ENCODE results near the gene VCL. TPM values are rescaled to one million over a fixed set of nuclear protein-coding genes. Genes with fewer than 3 reads are reported as not detected.
"Not testable (repeated sequence)": the region's sequence is repeated elsewhere in the genome, so short reads cannot be mapped to it uniquely, and the experiment has no call there.

Gene VCL
- total and polyA plus RNA-seq, 2 of the 8 experiments (the other 6 are each of a cell fraction or from before 2014, with no cell fraction given): 119 to 377 TPM

DNA sequence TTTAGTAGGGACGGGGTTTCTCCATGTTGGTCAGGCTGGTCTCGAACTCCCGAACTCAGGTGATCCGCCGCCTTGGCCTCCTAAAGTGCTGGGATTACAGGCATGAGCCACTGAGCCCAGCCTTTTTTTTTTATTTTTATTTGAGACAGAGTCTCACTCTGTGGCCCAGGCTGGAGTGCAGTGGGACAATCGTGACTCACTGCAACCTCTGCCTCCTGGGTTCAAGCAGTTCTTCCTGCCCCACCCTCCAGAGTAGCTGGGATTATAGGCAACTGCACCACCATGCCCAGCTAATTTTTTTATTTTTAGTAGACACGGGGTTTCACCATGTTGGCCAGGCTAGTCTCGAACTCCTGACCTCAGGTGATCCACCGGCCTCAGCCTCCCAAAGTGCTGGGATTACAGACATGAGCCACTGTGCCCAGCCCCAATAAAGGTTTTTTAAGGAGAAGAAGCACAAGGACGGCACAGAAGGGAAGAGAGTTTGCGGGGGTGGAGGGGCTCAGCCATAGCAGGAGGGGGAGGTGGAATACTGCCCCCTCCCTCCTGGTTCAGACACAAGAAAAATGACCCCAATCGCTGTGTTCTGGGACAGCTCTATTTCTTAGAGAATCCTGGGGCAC, 32.5 kb upstream of the VCL start:
- WGBS, 2 experiments (ENCODE audit: extremely low coverage in 1 of 2, insufficient coverage in 1 of 2, insufficient read length in 1 of 2, insufficient replicate concordance in 2 of 2, low coverage in 1 of 2, low lambda C conversion rate in 2 of 2, missing lambda C conversion rate in 1 of 2): 65% methylated on average over 12 of the region's 12 CpGs; no CpG with 5 or more reads in 1 of the 2 experiments

More for the DNA sequence above, 32.5 kb upstream of the VCL start:
- H2AFZ ChIP-seq (ENCODE audit: low read length); H3K79me2 ChIP-seq (ENCODE audit: control insufficient read depth in 1 of 2, insufficient read depth in 2 of 2, low read length in 2 of 2); H2BK15ac ChIP-seq (ENCODE audit: low read length); H3K27me3 ChIP-seq (replicated peaks in 1 of 4; ENCODE audit: control insufficient read depth in 3 of 4, extremely low read depth in 1 of 4, insufficient read depth in 3 of 4, low read length in 3 of 4); H3K23ac ChIP-seq (ENCODE audit: insufficient read length); H3K79me1 ChIP-seq (ENCODE audit: low read depth, low read length); FAIRE-seq; H3K14ac ChIP-seq (ENCODE audit: insufficient read length); H3K23me2 ChIP-seq (ENCODE audit: low read depth, low read length); H3K36me3 ChIP-seq (ENCODE audit: control insufficient read depth in 2 of 4, insufficient read depth in 4 of 4, low read length in 3 of 4); DNase-seq (ENCODE audit: low read depth in 1 of 2, low spot score in 2 of 2); H3K9me3 ChIP-seq (ENCODE audit: insufficient read depth in 2 of 2, low read depth in 1 of 2, low read length in 1 of 2); H4K20me1 ChIP-seq (replicated peaks in 1 of 2; ENCODE audit: control insufficient read depth in 1 of 2, insufficient read depth in 2 of 2, low read length in 2 of 2): not testable (repeated sequence)
- peak overlapping the region; percentile 95 for H3K4ac ChIP-seq (replicated peaks; ENCODE audit: insufficient read length, low read depth, low read length)
- H2BK20ac ChIP-seq (ENCODE audit: low read length): peak overlapping the region; percentile 96
- H3K18ac ChIP-seq (ENCODE audit: extremely low read depth, low read length): peak overlapping the region; percentile 95
- peak overlapping the region; percentile 100 for H2BK5ac ChIP-seq (ENCODE audit: low read depth, low read length)
- peak overlapping the region; percentile 89 for H4K5ac ChIP-seq (ENCODE audit: insufficient read length, low read depth, low read length)
- H4K8ac ChIP-seq (ENCODE audit: extremely low read depth, insufficient read depth, low read length): peak overlapping the region; percentile 81
- H3K4me3 ChIP-seq (ENCODE audit: extremely low read depth in 1 of 4, insufficient read depth in 2 of 4, low read depth in 3 of 4, low read length in 4 of 4): peak overlapping the region in 1 of 4 experiments; percentile 36; a peak in 1 of 8 replicates
- peak overlapping the region in 3 of 4 experiments; percentile 84 to 91 (median 87); a peak in 6 of 7 replicates for H3K9ac ChIP-seq (replicated peaks in 1 of 4; ENCODE audit: extremely low read depth in 1 of 4, low read depth in 3 of 4, low read length in 3 of 4)
- peak overlapping the region; percentile 99 for H2BK12ac ChIP-seq (ENCODE audit: low read depth, low read length)
- peak; percentile 51; the same call in 1 of the 2 replicates for TF ChIP-seq EGR1 (IDR thresholded peaks at IDR 0.05; ENCODE audit: borderline replicate concordance, low read depth, low read length)
- peak in 1 of 2 experiments; percentile 43; a peak in 1 of 3 replicates for TF ChIP-seq POLR2A (IDR thresholded peaks at IDR 0.05; ENCODE audit: control extremely low read depth in 1 of 2, low read depth in 2 of 2, low read length in 2 of 2)
- H4K91ac ChIP-seq (replicated peaks; ENCODE audit: insufficient read length, low read length): peak overlapping the region; percentile 93
- peak overlapping the region; percentile 73 for H3K56ac ChIP-seq (replicated peaks; ENCODE audit: insufficient read length, low read depth, low read length)
- POLR2A ChIA-PET (ENCODE audit: partially characterized antibody): interaction anchor here (0.6 to 8.5 kb wide), 37 partner anchors 8 to 185 kb away, joined by 3 to 261 read pairs (median 8); partner anchors contain the start of genes ADK, AP3M1, PLAU and VCL
- H3K4me2 ChIP-seq (ENCODE audit: insufficient read depth in 1 of 2, low read depth in 2 of 2, low read length in 2 of 2): peak overlapping the region; percentile 65 to 75
- CTCF ChIA-PET (ENCODE audit: partially characterized antibody): interaction anchor here (1.1 to 3.4 kb wide), 6 partner anchors 9 to 79 kb away, joined by 3 to 16 read pairs (median 5); no protein-coding TSS in a partner anchor
- peaks cover 18 to 36% (median 31%) of the 10 kb centered on the region in 4 experiments for H3K4me1 ChIP-seq (replicated peaks in 1 of 4; ENCODE audit: control insufficient read depth in 3 of 4, insufficient read depth in 4 of 4, low read length in 3 of 4)
- H2BK120ac ChIP-seq (replicated peaks; ENCODE audit: low read depth, low read length): peak overlapping the region; percentile 99
- H3K27ac ChIP-seq (ENCODE audit: low read depth, low read length): peak overlapping the region; percentile 98
- H2AK5ac ChIP-seq (ENCODE audit: low read depth, low read length): peak overlapping the region; percentile 99

Measured in H1 (cell line).